HFF-Myc (cell line): Measurements from ENCODE around the gene C9.

ENCODE experiments used
- DNase-seq: peaks from one replicate; pipeline ENCODE4 v3.0.0-alpha.2; 2011; ENCODE audit warnings: low read depth; ENCODE audit errors: extremely low read depth
- H3K4me3 ChIP-seq: replicated peaks from 2 replicates; pipeline ENCODE4 v1.5.1; 2011; ENCODE audit warnings: low read depth, mild to moderate bottlenecking, control low read depth, low read length
- CTCF ChIP-seq: IDR thresholded peaks from 2 replicates; pipeline ENCODE4 v1.5.1; 2012; ENCODE audit warnings: mild to moderate bottlenecking, low read depth, low read length, control low read depth; ENCODE audit errors: missing control alignments

The C9 gene

DNA sequence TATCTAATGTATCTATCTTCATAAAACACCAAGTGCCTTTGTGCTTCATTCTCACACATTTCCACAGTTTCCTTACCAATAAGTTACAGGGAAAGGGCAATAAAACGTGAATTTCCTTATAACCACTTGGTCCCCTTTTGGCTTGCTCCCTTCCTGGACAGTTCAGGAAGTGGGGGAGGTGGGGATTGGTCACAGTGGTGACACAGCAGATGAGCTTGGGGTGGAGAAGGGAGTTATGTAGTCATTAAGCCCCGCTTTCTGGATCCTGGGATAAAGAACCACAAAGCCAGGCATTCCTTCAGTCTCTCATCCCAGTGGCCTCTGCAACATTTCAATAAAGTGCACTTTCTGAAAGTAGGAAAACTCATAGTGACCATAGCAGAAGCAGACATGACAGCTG, 97.9 kb downstream of the C9 start:
- no peak for TF ChIP-seq CTCF
- no peak overlapping the region for H3K4me3 ChIP-seq
- DNase-seq, result no peak

- no peak for TF ChIP-seq CTCF
- DNase-seq, result no peak
- H3K4me3 ChIP-seq, result no peak overlapping the region
Measured at GRCh38 chr5:39264528-39264927, 99.8 kb downstream of the C9 start.

DNA sequence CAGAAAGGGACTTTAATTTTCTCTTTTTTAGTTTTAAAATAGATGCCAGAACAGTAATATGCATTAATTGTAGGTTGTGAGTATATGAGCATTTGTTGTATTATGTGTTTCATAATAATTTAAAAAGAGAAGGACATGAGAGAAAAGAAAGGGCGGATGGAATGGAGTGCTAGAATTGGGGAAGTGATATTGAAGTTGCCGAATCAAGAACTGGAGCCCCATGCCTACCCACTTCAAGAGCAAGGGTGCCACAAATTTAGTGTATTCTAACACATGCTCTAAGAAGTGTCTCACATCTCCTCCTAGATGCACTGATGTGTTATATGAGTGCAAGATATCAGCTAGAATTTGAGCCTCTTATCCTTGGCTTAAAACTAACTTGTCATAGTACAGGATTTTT, 101.3 kb downstream of the C9 start:
- H3K4me3 ChIP-seq, result no peak overlapping the region
- TF ChIP-seq CTCF, result no peak
- DNase-seq, result no peak

DNA sequence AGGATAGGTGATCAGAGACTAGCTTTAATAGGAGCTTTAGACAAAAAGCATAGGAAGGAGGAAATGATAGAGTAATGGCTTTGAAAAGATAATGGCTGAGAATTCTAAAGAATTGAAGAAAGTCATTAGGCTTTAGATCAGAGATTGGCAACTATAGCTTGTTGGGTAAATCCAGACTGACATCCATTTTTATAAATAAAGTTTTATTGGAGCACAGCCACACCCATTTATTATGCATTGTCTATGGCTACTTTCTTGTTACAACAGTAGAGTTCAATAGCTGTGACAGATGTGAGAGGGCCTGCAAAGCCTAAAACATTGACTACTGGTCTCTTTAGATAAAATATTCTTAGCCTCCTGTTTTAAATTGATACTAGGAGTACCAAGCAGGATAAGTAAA, 104.2 kb downstream of the C9 start:
- no peak for TF ChIP-seq CTCF
- no peak for DNase-seq
- no peak overlapping the region for H3K4me3 ChIP-seq

DNA sequence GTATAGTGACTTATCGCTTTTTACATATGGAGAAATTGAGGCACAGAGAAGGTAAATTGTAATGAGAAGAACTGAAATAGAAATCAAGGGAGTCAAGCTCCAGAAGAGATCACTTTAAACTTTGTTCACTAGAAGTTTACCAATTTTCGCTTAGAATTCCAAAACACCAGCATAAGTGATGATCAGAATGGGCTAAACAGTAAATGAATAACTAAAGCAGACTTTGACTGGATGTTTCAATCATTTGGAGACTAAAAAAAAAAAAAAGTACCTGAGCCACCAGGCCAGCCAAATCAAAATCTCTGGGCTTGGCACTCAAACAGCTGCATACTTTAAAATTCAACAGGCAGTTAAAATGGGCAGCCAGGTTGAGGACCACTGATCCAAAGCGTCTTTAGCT, 106.7 kb downstream of the C9 start:
- H3K4me3 ChIP-seq, result no peak overlapping the region
- DNase-seq, result no peak
- no peak for TF ChIP-seq CTCF

DNA sequence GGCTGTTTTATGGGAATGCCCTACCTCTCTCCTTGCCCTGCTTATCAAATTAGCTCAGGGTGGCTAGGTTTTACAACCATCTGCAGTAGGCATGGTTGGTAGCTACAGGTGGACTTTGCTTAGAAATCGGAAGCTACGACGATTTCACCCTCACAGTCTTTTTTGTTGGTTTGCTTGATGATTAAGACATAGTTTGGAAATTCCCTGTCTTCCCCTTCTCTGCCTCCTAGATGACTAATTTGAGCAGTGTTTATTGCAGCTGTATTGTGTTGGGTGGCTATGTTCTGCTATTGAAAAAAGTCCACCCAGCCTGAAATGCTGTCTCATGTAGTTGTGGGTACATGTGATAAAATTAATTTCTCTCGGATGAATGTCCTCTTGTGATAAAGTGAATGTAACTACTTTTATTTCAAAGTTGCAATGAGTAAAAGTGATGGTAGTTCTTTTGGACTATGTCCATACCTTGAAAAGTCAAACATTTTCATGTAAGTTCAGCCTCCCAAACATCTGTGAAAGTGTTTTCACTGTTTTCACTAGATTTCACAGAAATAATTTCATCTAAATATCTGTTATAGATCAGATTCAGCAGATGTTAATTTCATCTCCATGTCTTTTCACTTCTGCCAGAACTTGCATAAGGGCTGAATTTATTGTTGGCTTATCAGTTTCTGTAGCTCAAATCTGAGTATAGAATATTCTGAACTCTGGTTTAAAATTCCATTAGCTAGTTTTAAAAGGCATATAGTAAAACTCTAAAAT, 107.6 kb downstream of the C9 start:
- TF ChIP-seq CTCF, result no peak
- peak; percentile 17 for DNase-seq
- H3K4me3 ChIP-seq, result no peak overlapping the region

DNA sequence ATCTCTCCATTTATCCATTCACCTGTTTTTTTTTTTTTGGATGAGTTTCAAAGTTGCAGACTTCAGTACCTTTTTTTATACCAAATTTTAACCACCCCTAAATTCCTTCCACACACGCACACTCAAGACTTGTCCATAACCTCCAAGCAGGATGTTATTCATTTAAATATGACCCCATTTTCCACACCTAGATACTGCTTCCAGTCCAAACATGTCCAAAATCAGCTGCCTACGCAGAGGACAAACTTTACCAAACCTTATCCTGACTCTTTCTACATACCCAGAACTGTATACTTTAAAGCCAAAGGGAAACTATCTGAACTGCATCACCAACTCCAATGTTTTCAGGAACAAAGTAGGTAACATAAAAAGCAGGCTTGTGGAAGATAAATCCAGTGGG, 108.9 kb downstream of the C9 start:
- TF ChIP-seq CTCF, result no peak
- H3K4me3 ChIP-seq, result no peak overlapping the region
- DNase-seq, result no peak
